HEK293 (cell line): ENCODE results near the gene DLX4.
A peak's percentile ranks its signal among the peaks of the same experiment; 100 is the strongest.

Experiments
- BCL11A ChIP-seq: fragments of 450-650 bp; formaldehyde crosslinking; IDR thresholded peaks from 2 replicates; pipeline ENCODE4 v1.5.1; 2016; ENCODE audit warnings: low read depth, missing biosample characterization, missing genetic modification characterization
- GLIS1 ChIP-seq: fragments of 450-650 bp; formaldehyde crosslinking; IDR thresholded peaks from 2 replicates; pipeline ENCODE4 v1.5.1; 2016; ENCODE audit warnings: missing biosample characterization, missing genetic modification characterization
- IKZF3 ChIP-seq: fragments of 450-650 bp; IDR thresholded peaks from 2 replicates; pipeline ENCODE4 v1.5.0; 2018; ENCODE audit warnings: missing biosample characterization, mild to moderate bottlenecking, missing genetic modification characterization, moderate library complexity
- KLF9 ChIP-seq: fragments of 450-650 bp; formaldehyde crosslinking; IDR thresholded peaks from 2 replicates; pipeline ENCODE4 v1.5.1; 2016; ENCODE audit warnings: missing biosample characterization, missing genetic modification characterization, low read depth
- REPIN1 ChIP-seq: fragments of 450-650 bp; formaldehyde crosslinking; IDR thresholded peaks from 2 replicates; pipeline ENCODE4 v1.5.1; 2017; ENCODE audit warnings: missing biosample characterization, missing genetic modification characterization, low read depth
- SCRT2 ChIP-seq: fragments of 450-650 bp; formaldehyde crosslinking; IDR thresholded peaks from 2 replicates; pipeline ENCODE4 v1.5.1; 2016; ENCODE audit warnings: missing biosample characterization, missing genetic modification characterization
- SP3 ChIP-seq: fragments of 450-650 bp; formaldehyde crosslinking; IDR thresholded peaks from 2 replicates; pipeline ENCODE4 v1.5.1; 2016; ENCODE audit warnings: missing biosample characterization, missing genetic modification characterization
- ZBTB17 ChIP-seq: fragments of 450-650 bp; formaldehyde crosslinking; IDR thresholded peaks from 2 replicates; pipeline ENCODE4 v1.5.1; 2016; ENCODE audit warnings: missing biosample characterization, missing genetic modification characterization
- ZEB2 ChIP-seq: fragments of 450-650 bp; formaldehyde crosslinking; IDR thresholded peaks from 2 replicates; pipeline ENCODE4 v1.5.1; 2016; ENCODE audit warnings: missing biosample characterization, missing genetic modification characterization
- ZNF335 ChIP-seq: fragments of 450-650 bp; formaldehyde crosslinking; conservative IDR thresholded peaks from 2 replicates; pipeline ENCODE4 v1.5.1; 2016; ENCODE audit warnings: missing biosample characterization, missing genetic modification characterization
- ZNF585B ChIP-seq: fragments of 450-650 bp; formaldehyde crosslinking; IDR thresholded peaks from 2 replicates; pipeline ENCODE4 v1.5.1; 2016; ENCODE audit warnings: missing biosample characterization, missing genetic modification characterization
- ZNF660 ChIP-seq: fragments of 450-650 bp; IDR thresholded peaks from 2 replicates; pipeline ENCODE4 v1.5.1; 2018; ENCODE audit warnings: missing biosample characterization, mild to moderate bottlenecking, missing genetic modification characterization
- ZNF776 ChIP-seq: fragments of 450-650 bp; formaldehyde crosslinking; IDR thresholded peaks from 2 replicates; pipeline ENCODE4 v1.5.0; 2017; ENCODE audit warnings: missing biosample characterization, missing genetic modification characterization, borderline replicate concordance
- ZSCAN30 ChIP-seq: fragments of 450-650 bp; IDR thresholded peaks from 2 replicates; pipeline ENCODE4 v1.5.1; 2018; ENCODE audit warnings: missing biosample characterization, mild to moderate bottlenecking, missing genetic modification characterization, moderate library complexity
- ZXDB ChIP-seq: fragments of 450-650 bp; formaldehyde crosslinking; IDR thresholded peaks from 2 replicates; pipeline ENCODE4 v1.5.1; 2016; ENCODE audit warnings: missing biosample characterization, missing genetic modification characterization
- TF ChIP-seq, protein P1 (sequence below): fragments of 450-650 bp; formaldehyde crosslinking; IDR thresholded peaks from 2 replicates; pipeline ENCODE4 v1.5.1; 2017; ENCODE audit warnings: missing biosample characterization, missing genetic modification characterization
- TF ChIP-seq, protein P2 (sequence below): fragments of 450-650 bp; formaldehyde crosslinking; IDR thresholded peaks from 2 replicates; pipeline ENCODE4 v1.5.1; 2016; ENCODE audit warnings: missing biosample characterization, missing genetic modification characterization
- TF ChIP-seq, protein P3 (sequence below): fragments of 450-650 bp; formaldehyde crosslinking; IDR thresholded peaks from 2 replicates; pipeline ENCODE4 v1.5.1; 2016; ENCODE audit warnings: missing biosample characterization, missing genetic modification characterization
- TF ChIP-seq, protein P4 (sequence below): fragments of 450-650 bp; formaldehyde crosslinking; IDR thresholded peaks from 2 replicates; pipeline ENCODE4 v1.5.1; 2016; ENCODE audit warnings: missing biosample characterization, missing genetic modification characterization

DLX4 gene

DNA sequence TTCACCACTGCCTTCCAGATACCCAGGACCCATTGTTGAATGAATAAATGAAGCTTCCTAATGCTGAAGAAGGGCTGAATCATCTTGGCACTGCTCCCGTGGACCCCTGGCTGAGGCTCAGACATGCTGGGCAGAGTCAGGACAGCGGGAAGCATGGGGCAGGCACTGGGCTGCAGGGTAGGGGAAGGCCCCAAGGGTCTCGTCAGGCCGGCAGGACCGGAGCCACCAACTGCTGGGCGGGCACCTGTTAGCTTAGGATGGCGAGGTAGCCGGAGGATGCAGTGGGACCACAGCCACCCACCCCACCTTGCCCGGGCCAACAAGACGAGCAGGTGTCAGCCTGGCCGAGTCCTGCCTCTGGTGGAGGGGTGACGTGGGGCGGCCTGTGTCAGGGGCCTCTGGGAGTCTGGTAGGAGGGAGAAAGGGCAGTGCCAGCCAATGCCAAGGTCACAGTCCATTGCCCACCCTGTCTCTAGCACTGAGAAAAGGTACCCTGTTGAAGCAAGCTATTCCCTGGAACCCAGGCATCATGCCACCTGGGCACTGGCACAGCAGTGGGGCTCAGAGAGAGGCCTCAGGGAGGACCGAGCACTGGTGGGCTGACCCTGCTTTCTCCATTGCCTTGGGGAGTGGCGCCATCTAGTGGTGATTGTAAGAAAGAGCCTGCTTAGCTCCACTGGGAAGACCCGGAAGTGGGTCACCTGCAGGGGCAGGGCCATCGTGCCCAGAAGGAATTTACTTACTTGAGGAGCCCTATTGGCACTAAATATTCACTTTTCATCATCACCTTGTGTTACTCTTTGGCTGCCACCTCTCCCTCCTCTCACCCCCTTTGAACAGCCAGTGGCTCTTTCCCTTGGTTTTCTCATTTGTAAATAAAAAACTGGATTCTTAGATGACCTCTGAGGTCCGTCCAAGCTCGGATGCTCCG lies 29.0 kb downstream of the DLX4 start (continued):
- TF ChIP-seq, protein P1, sequence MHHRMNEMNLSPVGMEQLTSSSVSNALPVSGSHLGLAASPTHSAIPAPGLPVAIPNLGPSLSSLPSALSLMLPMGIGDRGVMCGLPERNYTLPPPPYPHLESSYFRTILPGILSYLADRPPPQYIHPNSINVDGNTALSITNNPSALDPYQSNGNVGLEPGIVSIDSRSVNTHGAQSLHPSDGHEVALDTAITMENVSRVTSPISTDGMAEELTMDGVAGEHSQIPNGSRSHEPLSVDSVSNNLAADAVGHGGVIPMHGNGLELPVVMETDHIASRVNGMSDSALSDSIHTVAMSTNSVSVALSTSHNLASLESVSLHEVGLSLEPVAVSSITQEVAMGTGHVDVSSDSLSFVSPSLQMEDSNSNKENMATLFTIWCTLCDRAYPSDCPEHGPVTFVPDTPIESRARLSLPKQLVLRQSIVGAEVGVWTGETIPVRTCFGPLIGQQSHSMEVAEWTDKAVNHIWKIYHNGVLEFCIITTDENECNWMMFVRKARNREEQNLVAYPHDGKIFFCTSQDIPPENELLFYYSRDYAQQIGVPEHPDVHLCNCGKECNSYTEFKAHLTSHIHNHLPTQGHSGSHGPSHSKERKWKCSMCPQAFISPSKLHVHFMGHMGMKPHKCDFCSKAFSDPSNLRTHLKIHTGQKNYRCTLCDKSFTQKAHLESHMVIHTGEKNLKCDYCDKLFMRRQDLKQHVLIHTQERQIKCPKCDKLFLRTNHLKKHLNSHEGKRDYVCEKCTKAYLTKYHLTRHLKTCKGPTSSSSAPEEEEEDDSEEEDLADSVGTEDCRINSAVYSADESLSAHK (tag by site-specific recombination), result no peak
- TF ChIP-seq, protein P2, sequence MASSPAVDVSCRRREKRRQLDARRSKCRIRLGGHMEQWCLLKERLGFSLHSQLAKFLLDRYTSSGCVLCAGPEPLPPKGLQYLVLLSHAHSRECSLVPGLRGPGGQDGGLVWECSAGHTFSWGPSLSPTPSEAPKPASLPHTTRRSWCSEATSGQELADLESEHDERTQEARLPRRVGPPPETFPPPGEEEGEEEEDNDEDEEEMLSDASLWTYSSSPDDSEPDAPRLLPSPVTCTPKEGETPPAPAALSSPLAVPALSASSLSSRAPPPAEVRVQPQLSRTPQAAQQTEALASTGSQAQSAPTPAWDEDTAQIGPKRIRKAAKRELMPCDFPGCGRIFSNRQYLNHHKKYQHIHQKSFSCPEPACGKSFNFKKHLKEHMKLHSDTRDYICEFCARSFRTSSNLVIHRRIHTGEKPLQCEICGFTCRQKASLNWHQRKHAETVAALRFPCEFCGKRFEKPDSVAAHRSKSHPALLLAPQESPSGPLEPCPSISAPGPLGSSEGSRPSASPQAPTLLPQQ, result no peak
- TF ChIP-seq KLF9 (tag by site-specific recombination) (0 out of 2 replicates have a peak, but pooled peaks have one; percentile 11), SP3 (peak; percentile 43), ZNF335 (peak; percentile 31), ZSCAN30 (peak; percentile 57; the same call in 1 of the 2 replicates), SCRT2 (tag by site-specific recombination) (peak; percentile 64), BCL11A (tag by site-specific recombination) (no peak), ZNF660 (peak; percentile 69; the same call in 1 of the 2 replicates), ZNF776 (tag by site-specific recombination) (no peak), REPIN1 (tag by site-specific recombination) (no peak), GLIS1 (tag by site-specific recombination) (peak; percentile 29), ZEB2 (tag by site-specific recombination) (peak; percentile 41; the same call in 1 of the 2 replicates), IKZF3 (no peak), ZXDB (tag by site-specific recombination) (peak; percentile 83), ZNF585B (tag by site-specific recombination) (no peak), ZBTB17 (peak; percentile 76)
- TF ChIP-seq, protein P3, sequence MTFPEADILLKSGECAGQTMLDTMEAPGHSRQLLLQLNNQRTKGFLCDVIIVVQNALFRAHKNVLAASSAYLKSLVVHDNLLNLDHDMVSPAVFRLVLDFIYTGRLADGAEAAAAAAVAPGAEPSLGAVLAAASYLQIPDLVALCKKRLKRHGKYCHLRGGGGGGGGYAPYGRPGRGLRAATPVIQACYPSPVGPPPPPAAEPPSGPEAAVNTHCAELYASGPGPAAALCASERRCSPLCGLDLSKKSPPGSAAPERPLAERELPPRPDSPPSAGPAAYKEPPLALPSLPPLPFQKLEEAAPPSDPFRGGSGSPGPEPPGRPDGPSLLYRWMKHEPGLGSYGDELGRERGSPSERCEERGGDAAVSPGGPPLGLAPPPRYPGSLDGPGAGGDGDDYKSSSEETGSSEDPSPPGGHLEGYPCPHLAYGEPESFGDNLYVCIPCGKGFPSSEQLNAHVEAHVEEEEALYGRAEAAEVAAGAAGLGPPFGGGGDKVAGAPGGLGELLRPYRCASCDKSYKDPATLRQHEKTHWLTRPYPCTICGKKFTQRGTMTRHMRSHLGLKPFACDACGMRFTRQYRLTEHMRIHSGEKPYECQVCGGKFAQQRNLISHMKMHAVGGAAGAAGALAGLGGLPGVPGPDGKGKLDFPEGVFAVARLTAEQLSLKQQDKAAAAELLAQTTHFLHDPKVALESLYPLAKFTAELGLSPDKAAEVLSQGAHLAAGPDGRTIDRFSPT (tag by site-specific recombination), result peak; percentile 98
- TF ChIP-seq, protein P4, sequence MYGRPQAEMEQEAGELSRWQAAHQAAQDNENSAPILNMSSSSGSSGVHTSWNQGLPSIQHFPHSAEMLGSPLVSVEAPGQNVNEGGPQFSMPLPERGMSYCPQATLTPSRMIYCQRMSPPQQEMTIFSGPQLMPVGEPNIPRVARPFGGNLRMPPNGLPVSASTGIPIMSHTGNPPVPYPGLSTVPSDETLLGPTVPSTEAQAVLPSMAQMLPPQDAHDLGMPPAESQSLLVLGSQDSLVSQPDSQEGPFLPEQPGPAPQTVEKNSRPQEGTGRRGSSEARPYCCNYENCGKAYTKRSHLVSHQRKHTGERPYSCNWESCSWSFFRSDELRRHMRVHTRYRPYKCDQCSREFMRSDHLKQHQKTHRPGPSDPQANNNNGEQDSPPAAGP (tag by site-specific recombination), result 0 out of 2 replicates have a peak, but pooled peaks have one; percentile 47
- TF ChIP-seq, all 188 proteins: peak for 17
